ENCODE results near the gene DOP1A. TPM values are rescaled to one million over a fixed set of nuclear protein-coding genes. Genes with fewer than 3 reads are reported as not detected.

Gene DOP1A
- total RNA-seq, 2 donors from 2014 or later: 25.9 to 26.7 TPM

DNA sequence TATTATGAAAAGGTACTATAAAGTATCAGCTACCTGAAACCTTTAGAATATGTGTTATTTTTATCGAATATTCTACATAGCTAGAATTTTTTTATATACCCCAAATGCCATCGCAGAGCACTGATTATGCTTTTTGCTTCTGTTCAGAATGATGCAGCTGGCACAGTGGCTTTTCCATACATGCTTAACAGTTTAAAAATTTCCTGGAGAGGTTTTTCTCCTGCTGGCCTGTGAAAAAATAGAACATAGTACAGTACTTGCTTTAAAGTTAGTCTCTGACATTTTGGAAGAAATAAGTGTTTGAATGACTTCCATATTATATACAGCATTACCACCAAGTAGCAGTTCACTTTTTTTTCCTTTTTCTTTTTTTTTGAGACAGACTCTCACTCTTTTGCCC is 5.3 kb downstream of the DOP1A start:
- no peak for DNase-seq
- Histone ChIP-seq H3K27me3 (no peaks in the 10 kb centered on the region), H3K4me3 (no peak overlapping the region), H3K4me1 (peaks cover 33% of the 10 kb centered on the region), H3K9me3 (no peaks in the 10 kb centered on the region), H3K27ac (no peak overlapping the region), H3K36me3 (replicated peaks in 1 of 2; ENCODE audit: insufficient read depth in 1 of 2, low read depth in 2 of 2) (no peaks in the 10 kb centered on the region)
- intact Hi-C loops (cut with DNase I): no loop called here
- WGBS, 2 donors: 85 to 86% methylated on average over 2 of the region's 2 CpGs
- no peak for ATAC-seq
- no peak for TF ChIP-seq POLR2A (IDR thresholded peaks at IDR 0.05)
- TF ChIP-seq, protein P1, sequence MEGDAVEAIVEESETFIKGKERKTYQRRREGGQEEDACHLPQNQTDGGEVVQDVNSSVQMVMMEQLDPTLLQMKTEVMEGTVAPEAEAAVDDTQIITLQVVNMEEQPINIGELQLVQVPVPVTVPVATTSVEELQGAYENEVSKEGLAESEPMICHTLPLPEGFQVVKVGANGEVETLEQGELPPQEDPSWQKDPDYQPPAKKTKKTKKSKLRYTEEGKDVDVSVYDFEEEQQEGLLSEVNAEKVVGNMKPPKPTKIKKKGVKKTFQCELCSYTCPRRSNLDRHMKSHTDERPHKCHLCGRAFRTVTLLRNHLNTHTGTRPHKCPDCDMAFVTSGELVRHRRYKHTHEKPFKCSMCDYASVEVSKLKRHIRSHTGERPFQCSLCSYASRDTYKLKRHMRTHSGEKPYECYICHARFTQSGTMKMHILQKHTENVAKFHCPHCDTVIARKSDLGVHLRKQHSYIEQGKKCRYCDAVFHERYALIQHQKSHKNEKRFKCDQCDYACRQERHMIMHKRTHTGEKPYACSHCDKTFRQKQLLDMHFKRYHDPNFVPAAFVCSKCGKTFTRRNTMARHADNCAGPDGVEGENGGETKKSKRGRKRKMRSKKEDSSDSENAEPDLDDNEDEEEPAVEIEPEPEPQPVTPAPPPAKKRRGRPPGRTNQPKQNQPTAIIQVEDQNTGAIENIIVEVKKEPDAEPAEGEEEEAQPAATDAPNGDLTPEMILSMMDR (IDR thresholded peaks at IDR 0.05): no peak

DNA sequence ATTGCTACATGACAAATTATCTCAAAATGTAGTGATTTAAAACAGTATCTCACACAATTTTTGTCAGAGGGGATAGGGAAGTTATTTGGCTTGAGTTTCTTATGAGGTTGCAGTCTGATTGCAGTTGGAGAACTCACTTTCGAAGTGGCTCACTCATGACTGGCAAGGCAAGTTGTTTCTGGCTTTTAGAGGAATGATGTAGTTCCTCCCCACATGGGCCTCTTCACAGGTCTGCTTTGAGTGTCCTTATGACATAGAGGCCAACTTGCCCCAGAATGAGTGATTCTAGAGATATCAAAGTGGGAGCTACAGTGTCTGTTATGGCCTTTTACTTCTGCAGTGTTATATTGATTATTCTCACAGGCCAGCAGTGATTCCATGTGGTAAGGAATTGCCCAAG is 6.1 kb downstream of the DOP1A start:
- no peak overlapping the region for H3K27ac ChIP-seq
- peaks cover 30% of the 10 kb centered on the region for H3K4me1 ChIP-seq
- H3K4me3 ChIP-seq: no peak overlapping the region
- ATAC-seq: no peak
- H3K36me3 ChIP-seq (replicated peaks in 1 of 2; ENCODE audit: insufficient read depth in 1 of 2, low read depth in 2 of 2): no peaks in the 10 kb centered on the region
- no peak for DNase-seq
- TF ChIP-seq, protein P1 (IDR thresholded peaks at IDR 0.05): no peak
- no peak for TF ChIP-seq POLR2A (IDR thresholded peaks at IDR 0.05)
- WGBS, 2 donors: 60 to 64% methylated on average over 1 of the region's 1 CpG
- H3K27me3 ChIP-seq: no peaks in the 10 kb centered on the region
- H3K9me3 ChIP-seq: no peaks in the 10 kb centered on the region
- intact Hi-C loops (cut with DNase I): no loop called here

DNA sequence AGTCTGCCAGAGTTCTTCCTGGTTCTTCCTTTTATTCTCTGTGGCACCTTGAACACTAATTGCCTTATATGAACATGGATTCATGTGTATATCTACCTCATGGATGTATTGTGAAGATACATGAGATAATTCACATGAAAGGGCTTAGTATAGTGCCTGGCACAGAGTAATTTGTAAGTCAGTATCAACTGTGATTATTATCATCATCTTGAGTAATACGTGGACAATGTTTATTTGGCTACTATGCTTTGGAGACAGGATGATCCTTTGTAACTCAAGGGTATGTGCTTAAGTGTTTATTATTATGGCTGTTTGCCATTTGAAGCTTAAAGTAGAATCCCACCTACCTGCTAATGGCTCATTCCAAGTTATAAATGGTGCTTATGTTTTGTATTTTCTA is 16.0 kb downstream of the DOP1A start:
- Histone ChIP-seq H3K27me3 (no peaks in the 10 kb centered on the region), H3K36me3 (replicated peaks in 1 of 2; ENCODE audit: insufficient read depth in 1 of 2, low read depth in 2 of 2) (no peaks in the 10 kb centered on the region), H3K9me3 (no peaks in the 10 kb centered on the region), H3K27ac (no peak overlapping the region), H3K4me3 (no peak overlapping the region), H3K4me1 (no peaks in the 10 kb centered on the region)
- intact Hi-C loops (cut with DNase I): no loop called here
- no peak for DNase-seq
- TF ChIP-seq POLR2A (IDR thresholded peaks at IDR 0.05): no peak
- TF ChIP-seq, protein P1 (IDR thresholded peaks at IDR 0.05): no peak
- ATAC-seq: no peak
- 37 to 41% methylated on average over 1 of the region's 1 CpG for WGBS, 2 donors

DNA sequence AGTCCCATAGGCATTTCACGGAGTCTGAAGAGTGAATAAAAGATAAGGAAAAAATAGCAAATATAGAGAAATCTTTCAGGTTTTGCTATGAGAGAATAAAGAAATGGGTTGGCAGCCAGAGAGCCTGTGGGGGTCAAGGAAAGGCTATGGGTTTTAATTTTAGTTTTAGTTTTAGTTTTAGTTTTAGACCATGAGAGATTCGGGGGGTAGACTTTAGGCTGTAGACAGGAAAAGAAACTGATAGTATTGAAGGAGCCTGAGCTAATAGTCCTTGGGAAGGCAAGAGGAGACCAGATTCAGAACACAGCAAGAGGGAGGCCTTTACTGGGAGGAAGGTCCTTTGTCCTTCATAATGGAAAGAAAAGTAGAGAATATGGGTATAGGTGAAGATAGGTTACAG is 19.3 kb downstream of the DOP1A start:
- Histone ChIP-seq H3K4me3 (no peak overlapping the region), H3K27ac (no peak overlapping the region), H3K27me3 (no peaks in the 10 kb centered on the region), H3K4me1 (peaks cover 3% of the 10 kb centered on the region), H3K36me3 (replicated peaks in 1 of 2; ENCODE audit: insufficient read depth in 1 of 2, low read depth in 2 of 2) (no peaks in the 10 kb centered on the region), H3K9me3 (no peaks in the 10 kb centered on the region)
- 90 to 91% methylated on average over 2 of the region's 2 CpGs for WGBS, 2 donors
- TF ChIP-seq POLR2A (IDR thresholded peaks at IDR 0.05): no peak
- TF ChIP-seq, protein P1 (IDR thresholded peaks at IDR 0.05): no peak
- ATAC-seq (no peak), DNase-seq (no peak)
- intact Hi-C loops (cut with DNase I): no loop called here

DNA sequence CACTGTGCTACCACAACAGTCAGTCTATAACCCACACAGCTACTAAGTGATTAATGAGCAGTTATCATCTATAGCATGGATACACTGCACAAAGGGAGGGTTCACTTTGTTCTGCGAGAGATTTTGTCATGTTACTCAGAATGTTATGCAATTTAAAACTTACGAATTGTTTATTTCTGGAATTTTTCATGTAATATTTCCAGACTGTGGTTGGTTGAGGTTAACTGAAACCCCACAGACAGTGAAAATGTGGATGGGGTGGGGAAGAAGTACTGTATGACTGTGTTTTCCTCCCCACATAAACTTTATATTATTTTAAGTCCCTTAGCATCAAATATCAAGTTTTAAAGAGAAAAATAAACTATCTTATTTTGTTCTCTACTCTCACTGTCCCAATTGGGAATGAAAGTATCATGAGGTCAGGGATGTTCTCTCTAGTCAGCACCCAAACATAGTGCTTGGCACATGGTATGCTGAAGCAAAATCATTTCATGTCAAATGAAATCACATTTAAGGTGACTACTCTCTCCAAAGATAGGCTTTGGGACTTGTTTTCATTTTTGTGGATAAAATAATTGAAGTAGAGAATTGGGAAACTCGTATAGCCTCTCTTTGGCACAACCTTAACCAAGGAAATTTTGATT is 25.4 kb downstream of the DOP1A start:
- WGBS, 2 donors: 71 to 77% methylated on average over 3 of the region's 3 CpGs

More for the DNA sequence above, 25.4 kb downstream of the DOP1A start:
- Histone ChIP-seq H3K27me3 (no peaks in the 10 kb centered on the region), H3K27ac (no peak overlapping the region), H3K4me1 (peaks cover 3% of the 10 kb centered on the region), H3K9me3 (no peaks in the 10 kb centered on the region), H3K36me3 (replicated peaks in 1 of 2; ENCODE audit: insufficient read depth in 1 of 2, low read depth in 2 of 2) (no peaks in the 10 kb centered on the region), H3K4me3 (no peak overlapping the region)
- intact Hi-C loops (cut with DNase I): no loop called here
- TF ChIP-seq POLR2A (IDR thresholded peaks at IDR 0.05): no peak
- TF ChIP-seq, protein P1 (IDR thresholded peaks at IDR 0.05): no peak
- ATAC-seq (no peak), DNase-seq (no peak)

Measured in body of pancreas (tissue), 4 donors.